HG02870 (cell line): ENCODE data around the gene GIT2.
"Not testable (repeated sequence)": the region's sequence is repeated elsewhere in the genome, so short reads cannot be mapped to it uniquely, and the experiment has no call there.

Experiments
- ATAC-seq: cut with Tn5 transposase; IDR thresholded peaks from one replicate; pipeline ENCODE4 v1.9.1; 2021; ENCODE audit warnings: mild to moderate bottlenecking, moderate library complexity; ENCODE audit not compliant: unreplicated experiment

GIT2 gene

GRCh38 chr12:109893261-109893995 lies 102.7 kb downstream of the GIT2 start:
- no peak for ATAC-seq

- ATAC-seq = peak; percentile 51
Measured at GRCh38 chr12:109892748-109893147, 103.4 kb downstream of the GIT2 start.

- ATAC-seq = no peak
Measured at GRCh38 chr12:109892165-109892715, 103.9 kb downstream of the GIT2 start.

GRCh38 chr12:109891731-109892130 lies 104.4 kb downstream of the GIT2 start:
- not testable (repeated sequence) for ATAC-seq

GRCh38 chr12:109890620-109891170 lies 105.5 kb downstream of the GIT2 start:
- no peak for ATAC-seq

GRCh38 chr12:109888179-109889020 lies 107.8 kb downstream of the GIT2 start:
- ATAC-seq = no peak

- no peak for ATAC-seq
Measured at GRCh38 chr12:109885616-109886015, 110.6 kb downstream of the GIT2 start.

GRCh38 chr12:109883461-109883860 lies 112.7 kb downstream of the GIT2 start:
- no peak for ATAC-seq

- ATAC-seq = no peak
Measured at GRCh38 chr12:109881752-109882151, 114.4 kb downstream of the GIT2 start.

- no peak for ATAC-seq
Measured at GRCh38 chr12:109880938-109881337, 115.2 kb downstream of the GIT2 start.

- peak; percentile 87 for ATAC-seq
Measured at GRCh38 chr12:109880043-109880931, 115.9 kb downstream of the GIT2 start, which contains the start of gene GLTP. Gene GLTP, minus strand, starts transcription at chr12:109880541. Its CDS starts 167 bp downstream, at chr12:109880374.
